GM18873 (cell line): ENCODE results near the gene ACTR3C.

ENCODE experiments used
- ATAC-seq: cut with Tn5 transposase; IDR thresholded peaks from one replicate; pipeline ENCODE4 v1.9.1; 2021; ENCODE audit warnings: mild to moderate bottlenecking, moderate library complexity, moderate number of reproducible peaks; ENCODE audit not compliant: unreplicated experiment, low FRiP score

Gene ACTR3C

DNA sequence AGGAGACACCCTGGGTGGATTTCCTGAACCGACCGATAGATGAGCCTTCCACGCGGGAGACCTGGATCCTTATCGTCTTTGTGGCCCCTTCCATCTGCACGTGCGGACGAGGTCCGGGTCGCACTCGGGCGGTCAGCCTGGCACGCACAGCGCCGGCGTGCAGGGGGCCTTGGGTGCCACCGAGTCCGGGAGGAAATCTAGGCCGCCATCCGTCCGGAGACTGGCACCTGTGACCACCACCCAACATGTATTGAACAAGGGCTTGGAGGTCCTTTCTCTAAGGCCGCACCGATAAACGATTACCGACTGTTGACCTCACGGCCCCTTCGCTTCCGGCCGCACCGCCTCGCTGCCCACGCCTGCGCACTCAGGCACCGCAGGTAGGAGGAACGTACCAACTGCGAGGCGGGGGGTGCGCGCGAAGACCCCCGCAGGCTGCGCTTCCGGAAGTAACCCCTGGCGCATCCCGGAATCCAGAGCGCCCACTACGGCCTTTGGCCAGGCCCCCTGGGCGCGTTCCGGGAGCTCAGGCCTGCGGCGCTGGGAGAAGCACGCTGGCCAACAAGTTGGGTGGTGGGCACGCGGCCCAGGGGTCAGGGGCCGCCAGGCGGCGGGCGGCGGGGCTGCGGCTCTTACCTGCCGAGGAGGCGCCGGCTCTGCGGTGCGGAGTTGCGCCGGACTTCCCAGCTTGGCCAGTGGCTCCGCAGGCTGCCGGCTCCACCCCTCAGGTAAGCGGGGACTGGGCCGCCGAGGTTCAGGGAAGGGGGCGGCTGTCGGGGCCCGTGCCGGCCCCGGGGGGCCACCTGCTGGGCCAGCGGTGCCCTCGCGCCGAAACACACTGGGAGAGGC is at the start of gene ACTR3C, which contains the start of gene LRRC61:
ACTR3C (minus strand) TSS at position 713 of the 849 bp plus-strand sequence. CDS start 28,249 bp downstream, outside the sequence.
LRRC61 (plus strand) TSS at position 523 of the 849 bp plus-strand sequence. CDS start 13,507 bp downstream, outside the sequence.
- peak; percentile 44 for ATAC-seq

DNA sequence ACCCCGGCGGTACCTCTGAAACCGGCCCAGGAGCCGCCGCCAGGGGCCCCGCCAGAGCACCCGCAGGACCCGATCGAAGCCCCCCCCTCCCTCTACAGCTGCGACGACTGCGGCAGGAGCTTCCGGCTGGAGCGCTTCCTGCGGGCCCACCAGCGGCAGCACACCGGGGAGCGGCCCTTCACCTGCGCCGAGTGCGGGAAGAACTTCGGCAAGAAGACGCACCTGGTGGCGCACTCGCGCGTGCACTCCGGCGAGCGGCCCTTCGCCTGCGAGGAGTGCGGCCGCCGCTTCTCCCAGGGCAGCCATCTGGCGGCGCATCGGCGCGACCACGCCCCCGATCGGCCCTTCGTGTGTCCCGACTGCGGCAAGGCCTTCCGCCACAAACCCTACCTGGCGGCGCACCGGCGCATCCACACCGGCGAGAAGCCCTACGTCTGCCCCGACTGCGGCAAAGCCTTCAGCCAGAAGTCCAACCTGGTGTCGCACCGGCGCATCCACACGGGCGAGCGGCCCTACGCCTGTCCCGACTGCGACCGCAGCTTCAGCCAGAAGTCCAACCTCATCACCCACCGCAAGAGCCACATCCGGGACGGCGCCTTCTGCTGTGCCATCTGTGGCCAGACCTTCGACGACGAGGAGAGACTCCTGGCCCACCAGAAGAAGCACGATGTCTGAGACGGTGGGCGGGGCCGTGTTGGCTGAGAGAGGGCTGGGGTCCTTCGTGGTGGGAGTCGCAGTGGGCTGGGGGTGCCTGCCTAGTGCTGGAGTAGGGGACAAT is 49.1 kb upstream of the ACTR3C start:
- no peak for ATAC-seq

DNA sequence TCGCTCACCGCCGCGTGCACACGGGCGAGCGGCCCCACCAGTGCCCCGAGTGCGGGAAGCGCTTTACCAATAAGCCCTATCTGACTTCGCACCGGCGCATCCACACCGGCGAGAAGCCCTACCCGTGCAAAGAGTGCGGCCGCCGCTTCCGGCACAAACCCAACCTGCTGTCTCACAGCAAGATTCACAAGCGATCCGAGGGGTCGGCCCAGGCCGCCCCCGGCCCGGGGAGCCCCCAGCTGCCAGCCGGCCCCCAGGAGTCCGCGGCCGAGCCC is 48.6 kb upstream of the ACTR3C start:
- no peak for ATAC-seq

DNA sequence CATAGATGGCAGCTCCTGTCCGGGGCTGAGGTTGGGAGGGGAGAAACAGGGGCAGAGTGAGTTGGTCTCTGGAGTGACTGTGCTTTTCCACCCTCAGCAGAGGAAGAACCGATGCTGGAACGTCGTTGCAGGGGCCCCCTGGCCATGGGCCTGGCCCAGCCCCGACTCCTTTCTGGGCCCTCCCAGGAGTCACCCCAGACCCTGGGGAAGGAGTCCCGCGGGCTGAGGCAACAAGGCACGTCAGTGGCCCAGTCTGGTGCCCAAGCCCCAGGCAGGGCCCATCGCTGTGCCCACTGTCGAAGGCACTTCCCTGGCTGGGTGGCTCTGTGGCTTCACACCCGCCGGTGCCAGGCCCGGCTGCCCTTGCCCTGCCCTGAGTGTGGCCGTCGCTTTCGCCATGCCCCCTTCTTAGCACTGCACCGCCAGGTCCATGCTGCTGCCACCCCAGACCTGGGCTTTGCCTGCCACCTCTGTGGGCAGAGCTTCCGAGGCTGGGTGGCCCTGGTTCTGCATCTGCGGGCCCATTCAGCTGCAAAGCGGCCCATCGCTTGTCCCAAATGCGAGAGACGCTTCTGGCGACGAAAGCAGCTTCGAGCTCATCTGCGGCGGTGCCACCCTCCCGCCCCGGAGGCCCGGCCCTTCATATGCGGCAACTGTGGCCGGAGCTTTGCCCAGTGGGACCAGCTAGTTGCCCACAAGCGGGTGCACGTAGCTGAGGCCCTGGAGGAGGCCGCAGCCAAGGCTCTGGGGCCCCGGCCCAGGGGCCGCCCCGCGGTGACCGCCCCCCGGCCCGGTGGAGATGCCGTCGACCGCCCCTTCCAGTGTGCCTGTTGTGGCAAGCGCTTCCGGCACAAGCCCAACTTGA is 48.0 kb upstream of the ACTR3C start:
- ATAC-seq, result no peak

DNA sequence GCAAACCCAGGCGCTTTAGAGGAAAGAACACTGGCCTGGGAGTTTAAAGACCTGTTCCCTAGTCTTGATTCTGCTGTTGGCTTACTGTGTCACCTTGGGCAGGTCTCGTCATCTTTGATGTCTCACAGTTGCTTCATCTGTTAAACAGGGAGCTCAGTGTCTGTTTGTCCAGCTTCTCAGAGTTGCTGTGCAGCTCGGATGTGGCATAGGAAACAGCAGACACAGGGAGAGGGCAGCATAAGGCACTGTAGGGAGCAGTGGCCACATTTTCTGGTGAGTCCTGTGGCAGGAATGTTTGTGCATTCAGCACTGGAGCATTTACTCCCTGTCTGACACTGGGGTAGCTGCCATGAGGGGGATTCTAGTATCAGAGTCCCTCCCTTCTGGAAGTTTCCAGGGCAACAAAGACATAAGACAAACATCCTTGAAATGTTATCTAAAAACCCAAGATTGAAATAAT is 47.3 kb upstream of the ACTR3C start:
- no peak for ATAC-seq

DNA sequence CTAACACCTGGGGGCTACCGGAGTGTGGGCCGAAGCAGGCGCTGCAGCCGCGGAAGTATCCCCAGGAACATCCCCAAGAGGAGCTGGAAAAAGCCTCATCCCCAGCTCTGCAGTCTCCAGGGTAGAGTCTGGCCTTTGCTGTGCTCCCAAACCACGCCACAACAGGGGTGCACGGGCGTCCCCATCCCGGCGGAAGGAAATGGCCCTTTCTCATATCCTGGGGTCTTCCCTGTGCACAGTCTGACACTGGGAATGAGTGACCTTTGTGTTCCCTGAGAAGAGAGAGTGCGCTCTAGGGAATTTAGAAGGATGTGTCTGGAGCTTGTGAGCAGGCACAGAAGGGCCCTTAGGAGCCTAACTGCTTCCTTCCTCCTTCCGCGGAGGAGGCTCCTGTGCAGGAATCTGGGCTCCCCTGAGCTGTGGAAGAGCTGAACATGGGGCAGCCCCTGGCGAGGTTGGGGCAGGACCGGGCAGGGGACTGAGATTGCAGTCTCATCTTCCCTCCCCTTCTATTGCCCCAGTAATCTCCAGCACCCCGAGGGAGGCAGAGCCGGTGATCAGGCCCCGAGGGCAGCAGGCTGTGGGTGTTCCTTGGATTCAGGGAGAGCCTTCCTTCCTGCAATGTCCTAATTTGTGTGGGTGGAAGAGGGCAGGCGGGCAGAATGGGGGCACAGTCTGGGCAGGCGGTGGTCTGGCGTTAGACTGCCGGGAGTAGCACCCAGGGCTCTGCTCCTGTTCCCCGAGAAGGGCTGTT is 46.6 kb upstream of the ACTR3C start:
- peak; percentile 0 for ATAC-seq

DNA sequence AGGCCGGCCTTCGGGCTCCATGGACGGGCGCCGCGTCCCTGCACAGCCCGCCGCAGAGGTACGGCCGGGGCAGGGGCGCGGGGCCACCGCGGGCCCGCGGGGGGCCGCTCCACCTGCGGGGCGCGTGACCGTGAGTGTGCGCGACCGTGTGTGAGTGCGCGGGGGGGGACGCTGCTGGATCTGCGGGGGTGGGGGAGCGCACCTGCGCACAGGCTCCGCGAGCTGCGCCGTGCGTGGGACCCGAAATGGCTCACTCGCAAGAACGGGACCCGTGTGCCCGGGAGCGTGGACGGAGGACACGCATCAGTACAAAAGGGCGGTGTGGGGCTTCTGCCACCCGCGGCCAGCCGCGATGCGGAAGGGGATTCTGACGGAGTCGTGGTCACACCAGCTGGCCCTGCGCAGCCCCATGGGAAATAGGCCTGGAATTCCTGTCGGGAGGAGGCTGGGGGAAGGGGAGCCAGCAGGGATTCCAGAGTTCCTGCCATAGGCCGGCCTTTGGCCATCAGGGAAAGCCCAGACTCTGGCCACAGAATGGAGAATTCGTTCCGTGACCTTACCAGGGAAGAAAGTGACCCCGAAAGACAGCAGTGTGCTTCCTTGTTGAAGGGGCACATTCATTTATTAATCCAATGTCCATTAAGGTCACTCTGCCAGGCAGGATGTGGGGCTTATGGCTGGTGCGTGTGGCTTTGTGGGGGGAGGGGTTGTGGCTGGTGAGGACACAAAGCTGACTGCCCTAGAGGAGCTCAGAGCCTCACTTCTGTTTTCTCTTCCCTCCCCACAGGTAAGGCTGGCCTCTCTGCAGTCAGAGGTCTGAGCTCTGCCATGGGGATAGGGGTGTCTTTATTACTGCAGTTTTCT is 45.8 kb upstream of the ACTR3C start:
- ATAC-seq, result peak; percentile 29

DNA sequence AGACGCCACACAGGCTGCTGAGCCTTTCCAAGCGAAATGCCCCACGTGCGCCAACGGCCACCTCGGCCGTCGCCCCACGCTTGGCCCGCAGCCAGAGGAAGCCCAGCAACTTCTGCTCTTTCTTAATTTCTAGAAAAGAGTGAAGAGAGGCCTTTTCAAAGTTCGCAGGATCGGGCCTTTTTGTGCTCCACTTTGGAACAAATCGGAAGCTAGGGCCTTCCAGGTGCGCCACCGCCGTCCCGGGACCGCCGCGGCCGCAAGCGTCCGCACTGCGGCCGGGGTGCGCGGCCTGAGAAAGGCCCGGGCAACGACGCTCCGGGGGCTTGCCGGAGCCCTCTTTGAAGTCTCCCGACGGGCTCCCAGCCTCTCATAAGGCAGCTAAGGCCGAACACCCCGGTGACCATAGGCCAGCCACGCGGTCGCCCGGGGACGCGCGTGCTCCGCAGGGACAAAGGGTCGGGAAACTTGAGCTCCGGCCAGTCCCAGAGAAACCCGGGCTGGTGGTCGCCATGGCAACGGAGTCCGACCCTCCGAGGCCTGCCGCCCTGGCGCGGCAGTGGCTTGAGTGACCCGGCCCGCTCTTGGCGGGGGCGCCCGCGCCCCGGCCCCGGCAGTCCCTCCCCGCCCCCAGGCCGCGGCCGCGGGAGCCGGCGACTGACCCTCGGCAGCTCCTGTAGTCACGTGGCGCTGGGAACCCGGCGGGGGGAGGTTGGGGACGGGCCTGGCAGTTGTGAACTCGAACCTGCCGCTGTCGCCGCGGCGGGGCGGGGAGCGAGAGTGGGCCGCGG is 44.9 kb upstream of the ACTR3C start, which contains the start of gene REPIN1:
REPIN1 (plus strand) TSS at position 727 of the 788 bp plus-strand sequence. CDS start 890 bp downstream, outside the sequence.
- ATAC-seq, result no peak

DNA sequence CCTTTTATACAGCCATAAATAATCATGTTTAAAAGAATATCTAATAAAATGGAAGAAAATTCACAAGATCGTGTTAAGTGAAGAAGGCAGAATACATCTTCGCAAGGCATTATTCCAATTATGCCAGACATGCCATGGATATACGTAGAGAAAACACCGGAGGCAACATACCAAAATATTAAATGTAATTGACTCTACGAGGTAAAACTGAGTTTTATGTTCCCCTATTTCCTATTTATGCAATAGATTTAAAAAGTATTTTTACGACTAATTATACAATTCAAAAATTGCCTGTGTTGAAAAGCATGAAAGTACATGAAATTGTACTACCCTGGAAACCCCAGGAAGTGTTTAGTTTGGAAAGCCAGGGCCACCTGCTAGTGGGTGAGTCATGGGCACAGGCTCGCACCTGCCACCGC is 44.3 kb upstream of the ACTR3C start:
- ATAC-seq, result no peak

DNA sequence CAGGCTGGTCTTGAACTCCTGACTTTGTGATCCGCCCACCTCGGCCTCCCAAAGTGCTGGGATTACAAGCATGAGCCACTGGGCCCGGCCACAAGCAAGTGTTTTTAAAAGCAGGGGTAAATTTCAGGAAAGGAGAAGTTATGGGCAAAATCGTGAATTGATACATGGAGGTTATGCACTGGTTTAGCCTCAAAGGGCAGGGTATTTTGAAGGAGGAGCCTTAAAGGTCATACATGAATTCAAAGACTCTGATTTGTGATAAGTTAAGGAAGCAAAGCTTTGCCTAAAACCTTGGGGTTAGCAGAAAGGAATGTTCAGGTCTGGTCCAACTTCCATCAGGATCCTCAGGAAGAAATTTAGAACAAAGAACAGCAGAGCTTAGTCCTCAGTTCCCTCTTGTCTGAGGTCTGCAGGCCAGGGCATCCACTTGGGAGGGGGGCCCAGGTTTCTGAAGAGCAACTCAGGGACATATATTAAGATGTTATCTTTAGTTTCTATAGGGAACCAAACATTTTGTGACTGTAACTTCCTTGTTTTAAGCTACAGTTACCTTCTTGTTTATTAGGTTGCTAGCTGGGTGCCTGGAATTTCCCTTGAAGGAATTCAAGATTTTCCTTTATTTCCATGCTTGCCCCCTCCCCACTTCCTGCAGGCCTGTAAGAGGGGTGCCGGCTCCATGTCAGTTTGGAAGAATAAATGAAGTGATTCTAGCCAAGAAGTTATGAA is 42.5 kb upstream of the ACTR3C start:
- no peak for ATAC-seq

DNA sequence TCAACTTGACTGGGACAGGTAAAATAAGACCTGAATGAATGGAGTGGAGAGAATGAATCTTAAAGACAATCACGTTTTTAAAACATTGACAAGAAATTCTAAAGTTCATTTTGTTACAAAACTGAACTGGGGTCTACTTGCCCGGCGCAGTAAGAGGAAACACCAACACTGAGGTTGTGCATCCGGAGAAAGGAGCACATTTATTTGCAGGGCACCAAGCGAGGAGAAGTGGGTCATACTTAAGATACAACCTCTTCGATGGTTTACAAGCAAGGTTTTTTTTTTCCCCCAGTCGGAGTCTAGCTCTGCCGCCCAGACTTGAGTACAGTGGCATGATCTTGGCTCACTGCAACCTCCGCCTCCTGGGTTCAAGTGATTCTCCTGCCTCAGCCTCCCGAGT is 41.8 kb upstream of the ACTR3C start:
- ATAC-seq, result no peak

DNA sequence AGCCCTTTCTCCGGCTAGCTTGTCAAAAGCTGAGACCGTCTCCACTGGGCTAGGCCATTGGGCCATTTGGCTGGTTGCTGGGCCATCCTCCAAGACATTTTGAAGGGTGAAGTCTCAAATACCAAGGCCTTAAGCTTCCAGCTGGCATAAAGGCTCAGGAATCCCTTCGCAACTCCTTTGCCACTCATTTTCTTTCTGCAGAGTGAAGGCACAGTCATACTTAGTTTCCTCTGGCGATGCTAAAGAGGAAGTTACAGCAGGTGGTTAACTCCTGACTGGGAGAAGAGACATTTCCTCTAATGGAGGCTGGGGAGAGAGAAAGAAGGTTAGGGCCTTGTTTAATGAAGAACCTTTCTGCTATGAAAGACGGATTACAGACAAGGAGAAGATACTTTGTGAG is 40.5 kb upstream of the ACTR3C start:
- no peak for ATAC-seq

DNA sequence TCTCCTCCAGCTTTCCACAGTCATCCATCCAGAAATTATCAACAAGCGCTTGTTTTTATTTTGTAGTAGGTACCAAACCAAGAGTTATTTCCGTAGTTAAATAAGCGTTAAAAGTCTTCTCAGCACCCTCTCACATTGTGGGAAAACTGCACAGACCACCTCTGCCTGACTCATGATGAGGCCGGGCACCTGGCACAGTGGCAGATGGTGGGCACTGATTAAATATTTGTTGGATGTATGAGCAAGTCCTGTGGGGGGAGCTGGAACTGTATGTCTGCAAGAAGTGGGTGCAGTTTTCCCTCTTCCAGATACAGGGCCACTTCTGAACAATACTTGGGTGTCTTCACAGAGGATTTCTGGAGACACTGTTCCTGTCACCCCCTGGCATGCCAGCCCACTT is 40.0 kb upstream of the ACTR3C start:
- no peak for ATAC-seq

DNA sequence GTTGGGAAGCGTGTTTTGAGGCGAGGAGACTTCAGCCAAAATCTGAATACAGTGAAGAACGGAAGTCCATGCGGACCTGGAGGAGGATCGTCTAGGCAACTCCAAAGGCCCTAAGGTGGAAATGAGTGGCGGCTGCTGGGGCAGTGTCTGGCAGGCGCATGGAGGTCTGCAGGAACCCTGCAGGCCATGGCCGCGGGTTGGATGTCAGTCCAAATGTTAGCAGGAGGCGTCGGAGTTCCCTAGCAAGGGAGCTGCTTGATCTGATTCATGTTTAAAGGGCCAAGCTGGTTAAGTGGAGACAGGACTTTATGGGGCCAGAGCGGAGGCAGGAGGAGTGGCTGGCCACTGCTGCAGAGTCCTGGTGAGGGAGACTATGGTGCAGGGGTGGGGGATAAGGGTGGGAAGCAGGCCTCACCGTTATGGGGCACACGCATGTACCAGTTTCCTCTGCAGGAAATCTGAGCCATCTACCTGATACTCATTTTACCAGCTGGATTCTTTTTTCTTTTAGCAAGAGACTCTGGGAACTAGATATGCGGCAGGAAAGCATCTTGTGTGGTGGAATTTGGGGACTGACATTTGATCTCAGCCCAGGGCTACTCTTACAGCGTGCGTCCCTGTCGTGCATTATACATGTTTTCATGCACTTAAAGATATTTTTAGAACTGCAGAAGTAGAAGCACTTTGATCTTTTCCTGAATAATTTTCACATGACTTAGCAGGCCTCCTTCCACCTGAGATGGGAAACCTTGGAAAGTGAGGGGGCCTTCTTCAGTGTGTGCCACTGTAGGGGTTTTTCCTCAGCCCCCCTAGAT is 38.7 kb upstream of the ACTR3C start:
- ATAC-seq, result no peak

DNA sequence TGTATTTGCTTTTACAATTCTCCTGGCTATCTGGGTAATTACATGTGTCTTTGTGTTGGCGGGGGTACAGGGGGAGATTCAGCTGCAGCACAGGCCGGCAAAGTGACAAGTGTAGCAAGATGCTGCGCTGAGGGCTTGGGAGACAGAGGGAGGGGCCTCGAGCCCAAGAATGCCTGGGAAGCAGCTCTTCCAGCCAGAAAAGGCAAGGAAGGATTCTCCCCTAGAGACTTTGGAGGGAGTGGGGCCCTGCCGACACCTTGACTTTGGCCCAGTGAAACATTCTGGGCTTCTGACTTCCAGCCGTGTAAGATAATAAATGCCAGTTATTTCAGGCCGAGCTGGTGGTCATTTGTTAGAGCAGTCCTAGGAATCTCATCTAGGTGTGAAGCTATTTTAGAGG is 38.1 kb upstream of the ACTR3C start:
- ATAC-seq, result no peak

DNA sequence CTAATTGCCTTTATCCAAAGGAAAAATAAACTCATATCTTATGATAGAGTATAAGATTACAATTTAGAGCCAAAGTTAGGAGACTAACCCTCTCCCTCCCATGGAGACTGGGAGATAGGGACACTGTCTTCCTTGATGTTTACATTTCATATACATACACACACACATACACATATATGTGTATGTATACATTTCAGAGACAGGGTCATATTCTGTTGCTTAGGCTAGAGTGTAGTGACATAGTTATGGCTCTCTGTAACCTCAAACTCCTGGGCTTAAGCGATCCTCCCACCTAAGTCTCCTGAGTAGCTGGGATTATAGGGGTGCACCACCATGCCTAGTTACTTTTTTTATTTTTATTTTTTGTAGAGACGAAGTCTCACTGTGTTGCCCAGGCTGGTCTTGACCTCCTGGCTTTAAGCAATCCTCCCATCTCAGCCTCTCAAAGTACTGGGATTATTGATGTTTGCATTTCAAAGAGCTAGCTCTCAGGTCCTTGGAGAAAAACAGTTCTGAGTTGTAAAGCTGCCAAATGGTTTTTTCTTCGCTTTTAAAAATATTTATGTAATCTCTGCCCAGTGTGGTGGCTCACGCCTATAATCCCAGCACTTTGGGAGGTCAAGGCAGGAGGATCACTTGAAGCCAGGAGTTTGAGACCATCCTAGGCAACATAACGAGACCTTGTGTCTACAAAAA is 37.2 kb upstream of the ACTR3C start:
- no peak for ATAC-seq
